Stimulated activated CD4-positive, alpha-beta T cell treated with anti-CD3 and anti-CD28 coated beads, Interleukin-15, amount 100 ng/mL, for 24 hours (primary cell): Measurements from ENCODE around the gene RPS14.
"Not testable (repeated sequence)": the region's sequence is repeated elsewhere in the genome, so short reads cannot be mapped to it uniquely, and the experiment has no call there.

Experiments used
- DNase-seq: peaks from one replicate; pipeline ENCODE4 v3.0.0-alpha.2; 2020

Gene RPS14

GRCh38 chr5:150443242-150444075, 6.1 kb downstream of the RPS14 start:
- DNase-seq = peak; percentile 31

- DNase-seq = peak; percentile 31
These were observed 6.8 kb downstream of the RPS14 start for GRCh38 chr5:150442699-150443080.

- peak; percentile 23 for DNase-seq
These were observed 7.5 kb downstream of the RPS14 start for GRCh38 chr5:150441813-150442698.

GRCh38 chr5:150440948-150441812, 8.4 kb downstream of the RPS14 start:
- peak; percentile 12 for DNase-seq

GRCh38 chr5:150438873-150439546, 10.5 kb downstream of the RPS14 start:
- peak; percentile 30 for DNase-seq

- peak; percentile 95 for DNase-seq
These were observed 13.3 kb downstream of the RPS14 start for GRCh38 chr5:150436141-150436680.

GRCh38 chr5:150434464-150434863, 15.1 kb downstream of the RPS14 start:
- DNase-seq = no peak

GRCh38 chr5:150431574-150431973, 18.0 kb downstream of the RPS14 start:
- DNase-seq = no peak

GRCh38 chr5:150431048-150431447, 18.5 kb downstream of the RPS14 start:
- DNase-seq = no peak

GRCh38 chr5:150429410-150429873, 20.1 kb downstream of the RPS14 start:
- DNase-seq = no peak

GRCh38 chr5:150428978-150429377, 20.6 kb downstream of the RPS14 start:
- DNase-seq = no peak

GRCh38 chr5:150428106-150428876, 21.2 kb downstream of the RPS14 start:
- DNase-seq = no peak

GRCh38 chr5:150426165-150426564, 23.4 kb downstream of the RPS14 start:
- DNase-seq = not testable (repeated sequence)

GRCh38 chr5:150422758-150423157, 26.8 kb downstream of the RPS14 start:
- DNase-seq = no peak

- no peak for DNase-seq
These were observed 27.5 kb downstream of the RPS14 start for GRCh38 chr5:150422075-150422474.

GRCh38 chr5:150419630-150420270, 29.8 kb downstream of the RPS14 start:
- DNase-seq = no peak

GRCh38 chr5:150413902-150414790, 35.4 kb downstream of the RPS14 start:
- not testable (repeated sequence) for DNase-seq

- DNase-seq = no peak
These were observed 36.2 kb downstream of the RPS14 start for GRCh38 chr5:150413176-150413901.
